Measurements from ENCODE around the gene ORM2. TPM values are rescaled to one million over a fixed set of nuclear protein-coding genes. Genes with fewer than 3 reads are reported as not detected.

The ORM2 gene
- total and polyA plus RNA-seq, 9 of the 15 experiments (the other 6 are each of a cell fraction or from before 2014, with no cell fraction given): 0.98 TPM; not detected in 8

GRCh38 chr9:114301798-114302565 is 27.7 kb upstream of the ORM2 start (continued):
- no peak for TF ChIP-seq HMGXB4 (CRISPR knock-in tag; IDR thresholded peaks at IDR 0.05)

- intact Hi-C loops (cut with micrococcal nuclease): no loop called here
- H3K36me3 ChIP-seq (ENCODE audit: control insufficient read depth, insufficient read depth, low read length): no peaks in the 10 kb centered on the region
- H3K4me1 ChIP-seq (replicated peaks in 1 of 2; ENCODE audit: control insufficient read depth in 2 of 2, insufficient read depth in 2 of 2, low read length in 2 of 2): no peaks in the 10 kb centered on the region
- no peak overlapping the region for H3K4me3 ChIP-seq
- FAIRE-seq: no peak
- no peak for ATAC-seq
- no peak overlapping the region for H2AFZ ChIP-seq (ENCODE audit: low read depth, low read length)
- no peak overlapping the region for H3K9ac ChIP-seq (ENCODE audit: insufficient read depth in 1 of 2, low read depth in 2 of 2, low read length in 2 of 2)
- H3K27me3 ChIP-seq (ENCODE audit: control insufficient read depth in 2 of 2, insufficient read depth in 2 of 2, low read length in 2 of 2): peaks cover 6 to 68% of the 10 kb centered on the region in 2 experiments; a peak in 3 of 5 replicates
- in situ Hi-C loops (cut with MboI): no loop called here
- WGBS (ENCODE audit: insufficient coverage, low coverage, missing lambda C conversion rate): 0% methylated on average over 5 of the region's 6 CpGs
- no peak for DNase-seq (ENCODE audit: extremely low read depth in 1 of 4, low spot score in 3 of 4)
- no peak overlapping the region for H3K4me2 ChIP-seq (ENCODE audit: insufficient read depth, low read length)
- H4K20me1 ChIP-seq (replicated peaks; ENCODE audit: control insufficient read depth, insufficient read depth, low read length): peaks cover 3% of the 10 kb centered on the region
- no peaks in the 10 kb centered on the region for H3K79me2 ChIP-seq (ENCODE audit: control insufficient read depth, insufficient read depth, low read length)
- H3K9me3 ChIP-seq (replicated peaks; ENCODE audit: control insufficient read depth, insufficient read depth, low read depth, low read length): no peaks in the 10 kb centered on the region
- no peaks in the 10 kb centered on the region for H3K9me1 ChIP-seq (ENCODE audit: control insufficient read depth, insufficient read depth, low read length)
- H3K27ac ChIP-seq (ENCODE audit: extremely low read depth, low read depth, low read length): no peak overlapping the region
- ChIA-PET POLR2A (no interaction called here), CTCF (ENCODE audit: low intra/inter-chr PET ratio) (no interaction called here)
- BruUV-seq (replicated peaks): no TSS peak
- TF ChIP-seq SLC30A9 (CRISPR knock-in tag; IDR thresholded peaks at IDR 0.05) (no peak), TAF7 (tag; IDR thresholded peaks at IDR 0.05) (no peak)
Measured at GRCh38 chr9:114302727-114303126, 26.9 kb upstream of the ORM2 start.

Measured in K562 (cell line).